HCT116 (cell line): ENCODE data around the gene TMEM44. TPM values are rescaled to one million over a fixed set of nuclear protein-coding genes. Genes with fewer than 3 reads are reported as not detected.

Source experiments
- ATAC-seq: fragments of 200-7000 bp; cut with Tn5 transposase; 2 replicates; pipeline ENCODE4 v1.9.1; 2020; ENCODE audit warnings: mild to moderate bottlenecking, moderate library complexity
- BruUV-seq: library from RNA; stranded (reverse); fragments of 400-500 nt; replicated peaks from 2 replicates; lab custom pipeline; 2021; lab: Mats Ljungman, UMichigan
- CTCF ChIA-PET: fragments of 300-600 bp; sonication (Branson Sonifier 250); formaldehyde crosslinking; loops from one replicate; lab custom pipeline; 2021; ENCODE audit warnings: antibody characterized with exemption; lab: Charles Lee
- POLR2A ChIA-PET: fragments of 300-600, 350-600 bp; sonication (Branson Sonifier 250); formaldehyde crosslinking; loops from one replicate; lab custom pipeline; 2021; ENCODE audit warnings: antibody characterized with exemption; lab: Charles Lee
- RAD21 ChIA-PET, 2 experiments: fragments of 300-600 bp; sonication (Branson Sonifier 250); formaldehyde crosslinking; loops; one replicate each; lab custom pipeline; 2023; ENCODE audit warnings: low total read pairs in 2 of 2; ENCODE audit not compliant: uncharacterized antibody in 2 of 2, unreplicated experiment in 2 of 2, low non-redundant PET in 1 of 2; lab: Charles Lee
- DNase-seq: peaks from one replicate; pipeline ENCODE4 v3.0.0-alpha.2; 2010; ENCODE audit warnings: low read depth, low spot score
- H2AFZ ChIP-seq: fragments of 200-600 bp; shearing (Covaris generic), sonication (generic); 2 replicates; pipeline ENCODE4 v1.6.1; 2017; ENCODE audit warnings: low read depth, mixed run types, mixed read lengths, antibody characterized with exemption, low read length; ENCODE audit not compliant: poor library complexity, severe bottlenecking
- H3K27ac ChIP-seq: 2 replicates; pipeline ENCODE4 v1.5.1; 2012; ENCODE audit warnings: low read depth, low read length
- H3K27me3 ChIP-seq: fragments of 200-600 bp; sonication (generic); 2 replicates; pipeline ENCODE4 v1.6.1; 2016; ENCODE audit warnings: mixed run types, low read length, mixed read lengths; ENCODE audit not compliant: insufficient read depth
- H3K36me3 ChIP-seq, 2 experiments: fragments of 200-500 bp in 1 of 2; fragments of 200-600 bp in 1 of 2; sonication (Bioruptor generic) in 1 of 2; sonication (generic) in 1 of 2; 2 replicates each; pipeline versions ENCODE4 v1.5.1 to v1.6.1; 2014 to 2016; ENCODE audit warnings: low read length in 2 of 2, inconsistent platforms in 1 of 2, mixed read lengths in 1 of 2, mixed run types in 1 of 2; ENCODE audit not compliant: insufficient read depth in 2 of 2, control insufficient read depth in 1 of 2
- H3K4me1 ChIP-seq, 2 experiments: fragments of 200-600 bp in 1 of 2; sonication (generic) in 1 of 2; 2 replicates each; pipeline versions ENCODE4 v1.5.1 to v1.6.1; 2012 to 2017; ENCODE audit warnings: low read length in 2 of 2, inconsistent platforms in 1 of 2, mild to moderate bottlenecking in 1 of 2, mixed read lengths in 1 of 2, mixed run types in 1 of 2, moderate library complexity in 1 of 2; ENCODE audit not compliant: insufficient read depth in 2 of 2, control insufficient read depth in 1 of 2
- H3K4me2 ChIP-seq: fragments of 200-600 bp; sonication (generic); 2 replicates; pipeline ENCODE4 v1.6.1; 2017; ENCODE audit warnings: mixed run types, low read length, mixed read lengths
- H3K4me3 ChIP-seq, 2 experiments: fragments of 200-600 bp in 1 of 2; sonication (generic) in 1 of 2; replicated peaks in 1 of 2; 2 replicates each; pipeline ENCODE4 v1.5.1; 2011 to 2016; ENCODE audit warnings: low read length in 2 of 2, control low read depth in 1 of 2, low read depth in 1 of 2, mild to moderate bottlenecking in 1 of 2, mixed read lengths in 1 of 2, mixed run types in 1 of 2
- H3K79me2 ChIP-seq: fragments of 200-600 bp; sonication (generic); 2 replicates; pipeline ENCODE4 v1.6.1; 2017; ENCODE audit warnings: mild to moderate bottlenecking, mixed run types, low read length, moderate library complexity, mixed read lengths; ENCODE audit not compliant: insufficient read depth
- H3K9ac ChIP-seq: fragments of 200-600 bp; sonication (generic); 2 replicates; pipeline ENCODE4 v1.6.1; 2016; ENCODE audit warnings: low read length, mixed read lengths
- H3K9me2 ChIP-seq: fragments of 200-600 bp; sonication (generic), shearing (Covaris generic); 2 replicates; pipeline ENCODE4 v1.6.1; 2017; ENCODE audit warnings: mixed run types, mild to moderate bottlenecking, moderate library complexity; ENCODE audit not compliant: insufficient read depth
- H3K9me3 ChIP-seq, 2 experiments: fragments of 200-500 bp in 1 of 2; fragments of 200-600 bp in 1 of 2; sonication (Bioruptor generic) in 1 of 2; sonication (generic) in 1 of 2; 2 replicates each; pipeline ENCODE4 v1.6.1; 2014 to 2017; ENCODE audit warnings: low read length in 2 of 2, mixed read lengths in 2 of 2, inconsistent platforms in 1 of 2, low read depth in 1 of 2, mild to moderate bottlenecking in 1 of 2, mixed run types in 1 of 2, moderate library complexity in 1 of 2; ENCODE audit not compliant: control insufficient read depth in 1 of 2, insufficient read depth in 1 of 2
- H4K20me1 ChIP-seq: fragments of 200-600 bp; sonication (generic), shearing (Covaris generic); 2 replicates; pipeline ENCODE4 v1.6.1; 2017; ENCODE audit warnings: mixed run types, mild to moderate bottlenecking, moderate library complexity; ENCODE audit not compliant: insufficient read depth
- CBX3 ChIP-seq: IDR thresholded peaks from 2 replicates; pipeline ENCODE4 v1.6.1; 2012; ENCODE audit warnings: low read depth
- CEBPB ChIP-seq: IDR thresholded peaks from 2 replicates; pipeline ENCODE4 v1.6.1; 2012; ENCODE audit warnings: low read depth
- EGR1 ChIP-seq: IDR thresholded peaks from 2 replicates; pipeline ENCODE4 v1.6.1; 2012; ENCODE audit warnings: low read depth
- ELF1 ChIP-seq: IDR thresholded peaks from 2 replicates; pipeline ENCODE4 v1.6.1; 2012; ENCODE audit warnings: low read depth, borderline replicate concordance
- EZH2 ChIP-seq: fragments of 200-600 bp; sonication (generic); IDR thresholded peaks from 2 replicates; pipeline ENCODE4 v1.6.1; 2017; ENCODE audit warnings: antibody characterized with exemption, mixed run types
- EZH2phosphoT487 ChIP-seq: fragments of 200-600 bp; IDR thresholded peaks from 2 replicates; pipeline ENCODE4 v1.6.1; 2018; ENCODE audit warnings: antibody characterized with exemption, borderline replicate concordance
- FOSL1 ChIP-seq: IDR thresholded peaks from 2 replicates; pipeline ENCODE4 v1.6.1; 2012; ENCODE audit warnings: low read depth
- JUND ChIP-seq: IDR thresholded peaks from 2 replicates; pipeline ENCODE4 v1.6.1; 2012
- POLR2A ChIP-seq: IDR thresholded peaks from 2 replicates; pipeline ENCODE4 v1.7.0; 2011; ENCODE audit warnings: borderline replicate concordance; ENCODE audit not compliant: insufficient read depth, insufficient read length; ENCODE audit errors: extremely low read depth
- POLR2AphosphoS5 ChIP-seq: IDR thresholded peaks from 2 replicates; pipeline ENCODE4 v1.6.1; 2011; ENCODE audit warnings: mild to moderate bottlenecking, low read depth, low read length, moderate library complexity
- SIN3A ChIP-seq: IDR thresholded peaks from 2 replicates; pipeline ENCODE4 v1.6.1; 2012; ENCODE audit warnings: low read depth
- SP1 ChIP-seq: IDR thresholded peaks from 2 replicates; pipeline ENCODE4 v1.6.1; 2012; ENCODE audit warnings: low read depth
- YY1 ChIP-seq: IDR thresholded peaks from 2 replicates; pipeline ENCODE4 v1.6.1; 2011; ENCODE audit warnings: low read length, low read depth, moderate library complexity, mild to moderate bottlenecking; ENCODE audit not compliant: insufficient replicate concordance; ENCODE audit errors: extremely low read depth
- ZFX ChIP-seq: fragments of 450-650 bp; IDR thresholded peaks from 2 replicates; pipeline ENCODE4 v1.6.1; 2017
- ZNF274 ChIP-seq: fragments of 200-500 bp; sonication (Bioruptor generic); IDR thresholded peaks from 2 replicates; pipeline ENCODE4 v1.6.1; 2014; ENCODE audit warnings: mild to moderate bottlenecking, low read depth, low read length, inconsistent platforms
- intact Hi-C: fragments of 100-400 bp; cut with micrococcal nuclease; formaldehyde crosslinking; loops from 2 replicates; pipeline ENCODE4 v1.10.0; 2022
- total RNA-seq: library from RNA; stranded (reverse); gene quantifications from one replicate; pipeline ENCODE4 v1.2.1, GENCODE V29; 2021; ENCODE audit not compliant: unreplicated experiment
- TF ChIP-seq, protein P1 (sequence below): IDR thresholded peaks from 2 replicates; pipeline ENCODE4 v1.6.1; 2012; ENCODE audit warnings: low read depth
- TF ChIP-seq, protein P2 (sequence below), 3 experiments: fragments of 200-600 bp in 1 of 3; sonication (generic) in 1 of 3; IDR thresholded peaks in 2 of 3; conservative IDR thresholded peaks in 1 of 3; 2 replicates each; pipeline ENCODE4 v1.5.1; 2012 to 2017; ENCODE audit warnings: low read depth in 2 of 3, low read length in 2 of 3, antibody characterized with exemption in 1 of 3, borderline replicate concordance in 1 of 3, control low read depth in 1 of 3, mild to moderate bottlenecking in 1 of 3, mixed read lengths in 1 of 3, mixed run types in 1 of 3, moderate library complexity in 1 of 3; ENCODE audit not compliant: insufficient read depth in 1 of 3
- TF ChIP-seq, protein P3 (sequence below): IDR thresholded peaks from 2 replicates; pipeline ENCODE4 v1.6.1; 2012
- TF ChIP-seq, protein P4 (sequence below): IDR thresholded peaks from 2 replicates; pipeline ENCODE4 v1.6.1; 2011; ENCODE audit warnings: mild to moderate bottlenecking, low read length, moderate library complexity; ENCODE audit not compliant: insufficient replicate concordance; ENCODE audit errors: extremely low read depth

The TMEM44 gene
- total RNA-seq, 1 experiment from 2014 or later, result 30.3 TPM

DNA sequence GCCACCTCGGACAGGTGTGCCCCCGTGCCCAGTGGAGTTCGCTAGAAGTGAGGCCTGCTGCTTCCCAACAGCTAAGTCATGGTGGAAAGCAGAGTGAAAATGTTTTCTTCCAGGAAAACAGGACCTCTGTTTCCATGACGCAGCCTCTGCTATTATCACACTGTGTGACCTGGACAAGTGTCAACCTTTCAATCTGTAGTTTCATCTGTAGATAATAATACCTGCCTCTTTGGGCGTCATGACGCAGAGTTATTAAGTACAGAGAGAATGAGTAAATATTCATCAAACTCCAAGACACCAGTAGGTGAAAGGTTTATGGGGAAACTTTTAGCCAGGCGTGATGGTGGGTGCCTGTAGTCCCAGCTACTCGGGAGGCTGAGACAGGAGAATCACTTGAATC is 62.3 kb downstream of the TMEM44 start (continued):
- TF ChIP-seq POLR2AphosphoS5, result no peak
- TF ChIP-seq ELF1, result no peak
- no peak for TF ChIP-seq CBX3
- no peak for TF ChIP-seq CEBPB
- TF ChIP-seq, protein P1, sequence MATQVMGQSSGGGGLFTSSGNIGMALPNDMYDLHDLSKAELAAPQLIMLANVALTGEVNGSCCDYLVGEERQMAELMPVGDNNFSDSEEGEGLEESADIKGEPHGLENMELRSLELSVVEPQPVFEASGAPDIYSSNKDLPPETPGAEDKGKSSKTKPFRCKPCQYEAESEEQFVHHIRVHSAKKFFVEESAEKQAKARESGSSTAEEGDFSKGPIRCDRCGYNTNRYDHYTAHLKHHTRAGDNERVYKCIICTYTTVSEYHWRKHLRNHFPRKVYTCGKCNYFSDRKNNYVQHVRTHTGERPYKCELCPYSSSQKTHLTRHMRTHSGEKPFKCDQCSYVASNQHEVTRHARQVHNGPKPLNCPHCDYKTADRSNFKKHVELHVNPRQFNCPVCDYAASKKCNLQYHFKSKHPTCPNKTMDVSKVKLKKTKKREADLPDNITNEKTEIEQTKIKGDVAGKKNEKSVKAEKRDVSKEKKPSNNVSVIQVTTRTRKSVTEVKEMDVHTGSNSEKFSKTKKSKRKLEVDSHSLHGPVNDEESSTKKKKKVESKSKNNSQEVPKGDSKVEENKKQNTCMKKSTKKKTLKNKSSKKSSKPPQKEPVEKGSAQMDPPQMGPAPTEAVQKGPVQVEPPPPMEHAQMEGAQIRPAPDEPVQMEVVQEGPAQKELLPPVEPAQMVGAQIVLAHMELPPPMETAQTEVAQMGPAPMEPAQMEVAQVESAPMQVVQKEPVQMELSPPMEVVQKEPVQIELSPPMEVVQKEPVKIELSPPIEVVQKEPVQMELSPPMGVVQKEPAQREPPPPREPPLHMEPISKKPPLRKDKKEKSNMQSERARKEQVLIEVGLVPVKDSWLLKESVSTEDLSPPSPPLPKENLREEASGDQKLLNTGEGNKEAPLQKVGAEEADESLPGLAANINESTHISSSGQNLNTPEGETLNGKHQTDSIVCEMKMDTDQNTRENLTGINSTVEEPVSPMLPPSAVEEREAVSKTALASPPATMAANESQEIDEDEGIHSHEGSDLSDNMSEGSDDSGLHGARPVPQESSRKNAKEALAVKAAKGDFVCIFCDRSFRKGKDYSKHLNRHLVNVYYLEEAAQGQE, result no peak

DNA sequence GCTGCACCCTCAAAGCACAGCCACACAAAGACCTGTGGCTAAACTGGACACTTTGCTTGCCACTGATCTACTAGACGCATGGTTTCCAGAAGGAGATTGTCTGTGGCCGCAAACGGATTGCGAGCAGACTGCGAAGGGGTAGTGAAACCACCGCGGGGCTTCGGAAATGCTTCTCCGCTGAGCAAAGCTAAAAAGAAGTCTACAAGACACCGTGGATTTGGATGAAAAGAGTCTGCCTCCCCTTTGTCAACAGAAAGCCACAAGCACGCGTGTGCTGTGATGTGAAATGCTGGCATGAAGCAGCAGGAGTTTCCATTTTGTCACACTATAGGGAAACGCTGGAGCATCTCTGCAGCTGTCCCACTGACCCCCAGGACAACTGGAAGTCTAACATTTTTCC is 63.0 kb downstream of the TMEM44 start:
- intact Hi-C loops, result loop anchor here (5.0 kb wide), 1 partner anchor 238 kb away; no protein-coding TSS in a partner anchor
- ChIA-PET CTCF (no interaction called here), POLR2A (no interaction called here), RAD21 (no interaction called here)
- Histone ChIP-seq H3K4me3 (no peak overlapping the region), H3K9me2 (no peaks in the 10 kb centered on the region), H3K4me1 (peaks cover 3 to 13% of the 10 kb centered on the region in 2 experiments; a peak in 3 of 4 replicates), H3K9ac (no peak overlapping the region), H3K27ac (no peak overlapping the region), H3K9me3 (no peaks in the 10 kb centered on the region), H3K36me3 (no peaks in the 10 kb centered on the region), H3K79me2 (no peaks in the 10 kb centered on the region), H3K4me2 (no peak overlapping the region), H4K20me1 (no peaks in the 10 kb centered on the region), H3K27me3 (no peaks in the 10 kb centered on the region), H2AFZ (no peak overlapping the region)
- DNase-seq (no peak), ATAC-seq (no peak)
- TF ChIP-seq, protein P2, sequence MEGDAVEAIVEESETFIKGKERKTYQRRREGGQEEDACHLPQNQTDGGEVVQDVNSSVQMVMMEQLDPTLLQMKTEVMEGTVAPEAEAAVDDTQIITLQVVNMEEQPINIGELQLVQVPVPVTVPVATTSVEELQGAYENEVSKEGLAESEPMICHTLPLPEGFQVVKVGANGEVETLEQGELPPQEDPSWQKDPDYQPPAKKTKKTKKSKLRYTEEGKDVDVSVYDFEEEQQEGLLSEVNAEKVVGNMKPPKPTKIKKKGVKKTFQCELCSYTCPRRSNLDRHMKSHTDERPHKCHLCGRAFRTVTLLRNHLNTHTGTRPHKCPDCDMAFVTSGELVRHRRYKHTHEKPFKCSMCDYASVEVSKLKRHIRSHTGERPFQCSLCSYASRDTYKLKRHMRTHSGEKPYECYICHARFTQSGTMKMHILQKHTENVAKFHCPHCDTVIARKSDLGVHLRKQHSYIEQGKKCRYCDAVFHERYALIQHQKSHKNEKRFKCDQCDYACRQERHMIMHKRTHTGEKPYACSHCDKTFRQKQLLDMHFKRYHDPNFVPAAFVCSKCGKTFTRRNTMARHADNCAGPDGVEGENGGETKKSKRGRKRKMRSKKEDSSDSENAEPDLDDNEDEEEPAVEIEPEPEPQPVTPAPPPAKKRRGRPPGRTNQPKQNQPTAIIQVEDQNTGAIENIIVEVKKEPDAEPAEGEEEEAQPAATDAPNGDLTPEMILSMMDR (IDR thresholded peaks at IDR 0.05 in 2 of 3, conservative IDR thresholded peaks at IDR 0.05 in 1 of 3; ENCODE audit: borderline replicate concordance in 1 of 3, insufficient read depth in 1 of 3, low read depth in 2 of 3, low read length in 2 of 3), result no peak
- TF ChIP-seq, protein P3, sequence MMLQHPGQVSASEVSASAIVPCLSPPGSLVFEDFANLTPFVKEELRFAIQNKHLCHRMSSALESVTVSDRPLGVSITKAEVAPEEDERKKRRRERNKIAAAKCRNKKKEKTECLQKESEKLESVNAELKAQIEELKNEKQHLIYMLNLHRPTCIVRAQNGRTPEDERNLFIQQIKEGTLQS, result no peak
- TF ChIP-seq CEBPB (no peak), EGR1 (no peak), EZH2 (no peak), SP1 (no peak), EZH2phosphoT487 (no peak), YY1 (no peak), FOSL1 (no peak), POLR2A (no peak), JUND (no peak), SIN3A (no peak), ZNF274 (no peak), POLR2AphosphoS5 (no peak), ZFX (no peak), CBX3 (no peak)
- TF ChIP-seq, protein P4, sequence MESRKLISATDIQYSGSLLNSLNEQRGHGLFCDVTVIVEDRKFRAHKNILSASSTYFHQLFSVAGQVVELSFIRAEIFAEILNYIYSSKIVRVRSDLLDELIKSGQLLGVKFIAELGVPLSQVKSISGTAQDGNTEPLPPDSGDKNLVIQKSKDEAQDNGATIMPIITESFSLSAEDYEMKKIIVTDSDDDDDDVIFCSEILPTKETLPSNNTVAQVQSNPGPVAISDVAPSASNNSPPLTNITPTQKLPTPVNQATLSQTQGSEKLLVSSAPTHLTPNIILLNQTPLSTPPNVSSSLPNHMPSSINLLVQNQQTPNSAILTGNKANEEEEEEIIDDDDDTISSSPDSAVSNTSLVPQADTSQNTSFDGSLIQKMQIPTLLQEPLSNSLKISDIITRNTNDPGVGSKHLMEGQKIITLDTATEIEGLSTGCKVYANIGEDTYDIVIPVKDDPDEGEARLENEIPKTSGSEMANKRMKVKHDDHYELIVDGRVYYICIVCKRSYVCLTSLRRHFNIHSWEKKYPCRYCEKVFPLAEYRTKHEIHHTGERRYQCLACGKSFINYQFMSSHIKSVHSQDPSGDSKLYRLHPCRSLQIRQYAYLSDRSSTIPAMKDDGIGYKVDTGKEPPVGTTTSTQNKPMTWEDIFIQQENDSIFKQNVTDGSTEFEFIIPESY, result no peak
- no TSS peak for BruUV-seq
